K562 (cell line): ENCODE results near the gene MAST3.

ENCODE experiments used
- CCAR2 ChIP-seq: fragments of 200-400 bp; formaldehyde crosslinking; IDR thresholded peaks from 2 replicates; pipeline ENCODE4 v1.6.1; 2017; ENCODE audit warnings: mild to moderate bottlenecking, low read depth, low read length
- CEBPB ChIP-seq: fragments of 450-650 bp; IDR thresholded peaks from 2 replicates; pipeline ENCODE4 v1.6.1; 2016; ENCODE audit warnings: missing genetic modification characterization, missing compliant biosample characterization
- CHD2 ChIP-seq: IDR thresholded peaks from 2 replicates; pipeline ENCODE4 v1.6.1; 2011; ENCODE audit warnings: low read depth, low read length
- CTCF ChIP-seq, 3 experiments: IDR thresholded peaks in 2 of 3; conservative IDR thresholded peaks in 1 of 3; 2 replicates each; pipeline ENCODE4 v1.5.1; 2011 to 2012; ENCODE audit warnings: low read length in 3 of 3, mild to moderate bottlenecking in 3 of 3, control low read depth in 2 of 3, improper control_type of control experiment in 1 of 3, inconsistent platforms in 1 of 3, low read depth in 1 of 3, mixed read lengths in 1 of 3, moderate library complexity in 1 of 3; ENCODE audit not compliant: insufficient read depth in 2 of 3
- POLR2A ChIP-seq: fragments of 450-650 bp; conservative IDR thresholded peaks from 2 replicates; pipeline ENCODE4 v1.6.1; 2016
- POLR2AphosphoS5 ChIP-seq: IDR thresholded peaks from 2 replicates; pipeline ENCODE4 v1.6.1; 2011; ENCODE audit warnings: mild to moderate bottlenecking, low read depth, low read length, moderate library complexity; ENCODE audit not compliant: control insufficient read depth, insufficient read depth
- REST ChIP-seq, 2 experiments: fragments of 450-650 bp; formaldehyde crosslinking in 1 of 2; IDR thresholded peaks; 2 replicates each; pipeline versions ENCODE4 v1.4.0 to v1.6.1; 2014 to 2020; ENCODE audit warnings: mild to moderate bottlenecking in 2 of 2, borderline replicate concordance in 1 of 2, low read depth in 1 of 2
- YY1 ChIP-seq, 3 experiments: IDR thresholded peaks; 2 replicates each; pipeline ENCODE4 v1.6.1; 2011; ENCODE audit warnings: low read length in 2 of 3, mild to moderate bottlenecking in 2 of 3, moderate library complexity in 2 of 3, borderline replicate concordance in 1 of 3, control low read depth in 1 of 3, low read depth in 1 of 3; ENCODE audit not compliant: insufficient read depth in 3 of 3, insufficient replicate concordance in 2 of 3, control insufficient read depth in 1 of 3, insufficient read length in 1 of 3; ENCODE audit errors: extremely low read depth in 1 of 3

GRCh38 chr19:18070181-18070580 lies 27.4 kb upstream of the MAST3 start:
- no peak for TF ChIP-seq CTCF (IDR thresholded peaks at IDR 0.05 in 2 of 3, conservative IDR thresholded peaks at IDR 0.05 in 1 of 3; ENCODE audit: insufficient read depth in 2 of 3, low read depth in 1 of 3, low read length in 3 of 3)
- no peak for TF ChIP-seq REST (IDR thresholded peaks at IDR 0.05; ENCODE audit: borderline replicate concordance)
- TF ChIP-seq REST (CRISPR knock-in tag; IDR thresholded peaks at IDR 0.05; ENCODE audit: low read depth), result no peak
- TF ChIP-seq POLR2A, result no peak
- TF ChIP-seq POLR2AphosphoS5, result no peak
- TF ChIP-seq CHD2, result no peak
- no peak for TF ChIP-seq CEBPB (tag)
- TF ChIP-seq YY1 (IDR thresholded peaks at IDR 0.05; ENCODE audit: borderline replicate concordance in 1 of 3, control insufficient read depth in 1 of 3, extremely low read depth in 1 of 3, insufficient read depth in 3 of 3, insufficient read length in 1 of 3, insufficient replicate concordance in 2 of 3, low read depth in 1 of 3, low read length in 2 of 3), result no peak
- TF ChIP-seq CCAR2, result no peak
